ENCODE measurements around the gene ARFIP1. TPM values are rescaled to one million over a fixed set of nuclear protein-coding genes. Genes with fewer than 3 reads are reported as not detected.

Gene ARFIP1
- total RNA-seq, 1 donor: 61.3 TPM

GRCh38 chr4:152917543-152918395, 138.0 kb downstream of the ARFIP1 start:
- no peak for TF ChIP-seq CTCF (IDR thresholded peaks at IDR 0.05; ENCODE audit: insufficient read depth, low read depth, low read length)
- H3K4me3 ChIP-seq (ENCODE audit: low read depth, low read length): no peak overlapping the region
- no peak for DNase-seq (ENCODE audit: low read depth)

GRCh38 chr4:152919826-152920225, 140.1 kb downstream of the ARFIP1 start:
- no peak for DNase-seq (ENCODE audit: low read depth)
- no peak for TF ChIP-seq CTCF (IDR thresholded peaks at IDR 0.05; ENCODE audit: insufficient read depth, low read depth, low read length)
- no peak overlapping the region for H3K4me3 ChIP-seq (ENCODE audit: low read depth, low read length)

DNA sequence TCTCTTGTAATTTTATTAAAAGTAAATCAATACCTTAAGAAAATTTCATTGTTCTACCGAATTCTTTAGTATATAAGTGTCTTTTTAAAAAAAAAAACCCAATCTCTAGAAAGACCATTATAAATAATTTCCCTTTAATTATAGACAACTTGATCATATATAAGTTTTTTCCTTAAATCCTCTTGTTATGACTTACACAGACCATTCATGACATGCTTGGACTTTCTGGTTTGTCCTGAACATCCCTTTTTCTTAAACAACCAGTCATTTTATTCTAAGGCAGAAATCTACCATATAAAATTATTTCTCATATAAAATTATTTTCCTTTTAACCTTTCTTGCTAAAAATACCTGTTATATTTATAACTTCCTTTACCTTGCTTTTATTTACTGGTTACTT, 141.0 kb downstream of the ARFIP1 start:
- no peak overlapping the region for H3K4me3 ChIP-seq (ENCODE audit: low read depth, low read length)
- no peak for TF ChIP-seq CTCF (IDR thresholded peaks at IDR 0.05; ENCODE audit: insufficient read depth, low read depth, low read length)
- peak; percentile 14 for DNase-seq (ENCODE audit: low read depth)

DNA sequence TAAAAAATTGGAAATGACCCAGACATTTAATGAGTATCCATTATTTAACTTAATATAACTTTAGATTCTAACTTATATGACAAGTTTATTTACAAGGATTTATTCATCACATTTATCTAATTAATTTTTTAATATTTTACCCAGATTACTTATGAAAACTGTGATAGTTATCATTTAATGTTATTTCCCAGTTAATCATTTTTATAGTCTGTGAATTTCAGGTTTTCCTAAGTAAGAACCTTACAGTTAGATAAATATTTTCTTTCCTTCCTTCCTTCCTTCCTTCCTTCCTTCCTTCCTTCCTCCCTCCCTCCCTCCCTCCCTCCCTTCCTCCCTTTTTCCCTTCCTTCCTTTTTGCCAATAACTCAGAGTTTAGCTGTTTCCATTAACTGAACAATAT, 141.5 kb downstream of the ARFIP1 start:
- no peak overlapping the region for H3K4me3 ChIP-seq (ENCODE audit: low read depth, low read length)
- no peak for TF ChIP-seq CTCF (IDR thresholded peaks at IDR 0.05; ENCODE audit: insufficient read depth, low read depth, low read length)
- DNase-seq (ENCODE audit: low read depth): no peak

DNA sequence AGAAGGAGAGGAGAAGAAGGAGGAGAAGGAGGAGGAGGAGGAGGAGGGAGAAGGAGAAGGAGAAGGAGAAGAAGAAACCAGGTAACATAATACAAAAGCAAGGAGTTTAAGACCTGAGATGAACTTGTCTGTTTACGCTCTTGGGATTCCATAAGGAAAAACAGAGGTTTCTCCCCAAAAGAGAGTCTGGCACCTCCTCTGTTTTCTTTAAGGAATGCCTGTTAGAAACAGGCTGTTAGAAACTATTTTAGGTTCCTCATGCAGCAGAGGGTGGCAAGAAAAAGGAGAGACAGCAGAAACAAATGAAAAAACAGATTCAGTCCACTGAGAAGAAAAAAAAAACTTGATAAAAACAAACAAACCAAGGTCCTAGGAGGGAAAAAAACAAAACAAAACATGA, 146.1 kb downstream of the ARFIP1 start:
- H3K4me3 ChIP-seq (ENCODE audit: low read depth, low read length): no peak overlapping the region
- TF ChIP-seq CTCF (IDR thresholded peaks at IDR 0.05; ENCODE audit: insufficient read depth, low read depth, low read length): no peak
- no peak for DNase-seq (ENCODE audit: low read depth)

DNA sequence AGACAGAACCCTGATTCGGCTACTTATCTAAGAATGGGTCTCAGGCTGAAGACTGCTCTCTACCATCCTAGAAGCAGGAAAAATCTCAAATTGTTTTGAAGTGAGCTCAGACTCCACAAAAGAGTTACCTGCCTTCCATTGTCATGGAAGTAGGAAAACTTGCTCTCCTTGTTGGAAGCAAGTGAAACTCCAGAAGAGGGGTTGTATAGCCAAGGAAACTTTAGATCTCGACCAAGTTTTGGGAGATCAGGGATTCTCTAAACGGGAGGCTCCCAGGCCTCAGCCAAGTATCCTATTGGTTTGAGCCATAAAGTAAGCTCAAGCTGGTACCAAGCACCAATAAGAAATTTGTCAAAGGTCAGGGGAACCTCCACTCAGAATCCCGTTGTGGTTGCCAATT, 147.2 kb downstream of the ARFIP1 start:
- no peak for DNase-seq (ENCODE audit: low read depth)
- no peak for TF ChIP-seq CTCF (IDR thresholded peaks at IDR 0.05; ENCODE audit: insufficient read depth, low read depth, low read length)
- H3K4me3 ChIP-seq (ENCODE audit: low read depth, low read length): no peak overlapping the region

- no peak for TF ChIP-seq CTCF (IDR thresholded peaks at IDR 0.05; ENCODE audit: insufficient read depth, low read depth, low read length)
- H3K4me3 ChIP-seq (ENCODE audit: low read depth, low read length): no peak overlapping the region
- DNase-seq (ENCODE audit: low read depth): no peak
Observed at GRCh38 chr4:152927737-152928136, 148.0 kb downstream of the ARFIP1 start.
